ENCODE results near the gene DHRS2. TPM values are rescaled to one million over a fixed set of nuclear protein-coding genes. Genes with fewer than 3 reads are reported as not detected.
A peak's percentile ranks its signal among the peaks of the same experiment; 100 is the strongest.

Gene DHRS2
- total RNA-seq, 6 experiments from 2014 or later, result 0.53 to 12.3 (median 4.2) TPM

DNA sequence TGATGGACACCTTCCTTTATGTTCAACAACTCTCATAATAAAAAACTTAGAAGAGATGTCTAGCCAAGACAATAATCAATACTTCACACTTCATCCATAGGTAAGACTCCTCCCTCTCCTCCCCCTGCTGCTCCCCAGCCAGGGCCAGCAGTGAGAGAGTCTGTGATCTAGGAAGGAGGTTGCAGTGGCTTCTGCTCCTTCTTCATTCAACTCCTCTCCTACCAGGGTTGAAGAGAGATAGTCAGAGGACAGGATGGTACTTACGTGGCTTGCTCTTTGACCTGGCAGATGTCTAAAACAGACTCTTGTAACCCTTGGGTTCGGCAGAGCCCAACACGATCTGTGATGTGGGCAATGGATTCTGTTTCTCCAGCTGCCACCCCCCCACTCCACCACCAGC, 31.0 kb downstream of the DHRS2 start:
- intact Hi-C loops (cut with DNase I), result no loop called here
- DNase-seq, result no peak
- TF ChIP-seq, protein P1, sequence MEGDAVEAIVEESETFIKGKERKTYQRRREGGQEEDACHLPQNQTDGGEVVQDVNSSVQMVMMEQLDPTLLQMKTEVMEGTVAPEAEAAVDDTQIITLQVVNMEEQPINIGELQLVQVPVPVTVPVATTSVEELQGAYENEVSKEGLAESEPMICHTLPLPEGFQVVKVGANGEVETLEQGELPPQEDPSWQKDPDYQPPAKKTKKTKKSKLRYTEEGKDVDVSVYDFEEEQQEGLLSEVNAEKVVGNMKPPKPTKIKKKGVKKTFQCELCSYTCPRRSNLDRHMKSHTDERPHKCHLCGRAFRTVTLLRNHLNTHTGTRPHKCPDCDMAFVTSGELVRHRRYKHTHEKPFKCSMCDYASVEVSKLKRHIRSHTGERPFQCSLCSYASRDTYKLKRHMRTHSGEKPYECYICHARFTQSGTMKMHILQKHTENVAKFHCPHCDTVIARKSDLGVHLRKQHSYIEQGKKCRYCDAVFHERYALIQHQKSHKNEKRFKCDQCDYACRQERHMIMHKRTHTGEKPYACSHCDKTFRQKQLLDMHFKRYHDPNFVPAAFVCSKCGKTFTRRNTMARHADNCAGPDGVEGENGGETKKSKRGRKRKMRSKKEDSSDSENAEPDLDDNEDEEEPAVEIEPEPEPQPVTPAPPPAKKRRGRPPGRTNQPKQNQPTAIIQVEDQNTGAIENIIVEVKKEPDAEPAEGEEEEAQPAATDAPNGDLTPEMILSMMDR (IDR thresholded peaks at IDR 0.05), result no peak
- TF ChIP-seq POLR2A (IDR thresholded peaks at IDR 0.05), result no peak
- peak in 2 of 4 donors; percentile 28 to 29 for ATAC-seq
- Histone ChIP-seq H3K27me3 (no peaks in the 10 kb centered on the region), H3K4me3 (no peak overlapping the region), H3K27ac (no peak overlapping the region), H3K4me1 (no peaks in the 10 kb centered on the region), H3K36me3 (no peaks in the 10 kb centered on the region), H3K9me3 (no peaks in the 10 kb centered on the region)
- WGBS (ENCODE audit: insufficient coverage, low coverage, low lambda C conversion rate, missing lambda C conversion rate), result 50% methylated on average over 3 of the region's 3 CpGs

DNA sequence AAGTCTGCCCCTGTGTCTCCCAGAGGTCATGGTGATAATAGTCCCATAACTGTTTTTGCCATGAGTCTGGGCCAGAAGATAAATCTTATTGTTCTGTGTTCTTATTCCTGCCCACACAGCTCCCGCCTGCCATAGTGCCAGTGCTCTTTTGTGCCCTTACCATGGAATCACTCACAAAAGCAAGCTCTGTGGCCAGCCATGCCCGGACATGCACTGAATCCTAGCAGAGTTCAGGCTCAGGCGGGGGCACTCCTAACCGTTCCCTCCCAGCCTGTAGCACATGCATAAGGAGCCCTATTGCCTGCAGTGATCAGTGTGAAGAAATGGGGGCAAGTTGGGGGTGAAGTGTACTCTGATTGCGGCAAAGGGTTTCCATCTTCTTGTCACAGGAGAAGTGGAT, 33.3 kb downstream of the DHRS2 start:
- no peaks in the 10 kb centered on the region for H3K9me3 ChIP-seq
- TF ChIP-seq POLR2A (IDR thresholded peaks at IDR 0.05), result no peak
- TF ChIP-seq, protein P1 (IDR thresholded peaks at IDR 0.05), result no peak
- 88% methylated on average over 5 of the region's 5 CpGs for WGBS (ENCODE audit: insufficient coverage, low coverage, low lambda C conversion rate, missing lambda C conversion rate)

DNA sequence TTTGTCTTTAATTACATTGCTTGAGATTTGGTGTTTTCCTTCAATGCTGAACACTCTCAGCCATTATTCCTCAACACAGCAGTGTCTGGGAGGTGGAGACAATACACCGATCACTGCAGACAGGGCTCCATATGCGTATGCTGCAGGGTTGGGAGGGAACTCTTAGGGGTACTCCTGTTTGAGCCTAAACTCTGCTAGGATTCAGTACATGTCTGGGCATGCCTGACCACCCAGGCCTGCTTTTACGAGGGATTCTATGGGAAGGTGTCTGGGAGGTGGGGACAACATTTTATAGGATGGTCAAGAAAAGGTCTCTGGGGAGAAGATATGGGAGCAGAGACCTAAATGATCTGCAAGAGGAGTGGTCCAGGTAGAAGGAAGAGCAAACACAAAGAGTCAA, 34.3 kb downstream of the DHRS2 start:
- WGBS (ENCODE audit: insufficient coverage, low coverage, low lambda C conversion rate, missing lambda C conversion rate), result 94% methylated on average over 3 of the region's 3 CpGs
- Histone ChIP-seq H3K27ac (no peak overlapping the region), H3K27me3 (no peaks in the 10 kb centered on the region), H3K4me1 (no peaks in the 10 kb centered on the region), H3K9me3 (no peaks in the 10 kb centered on the region), H3K4me3 (no peak overlapping the region), H3K36me3 (no peaks in the 10 kb centered on the region)
- intact Hi-C loops (cut with DNase I), result no loop called here
- no peak for ATAC-seq
- DNase-seq, result no peak
- TF ChIP-seq POLR2A (IDR thresholded peaks at IDR 0.05), result no peak

More for the DNA sequence above, 33.3 kb downstream of the DHRS2 start:
- no peak overlapping the region for H3K27ac ChIP-seq
- H3K4me1 ChIP-seq, result no peaks in the 10 kb centered on the region
- DNase-seq (no peak), ATAC-seq (no peak)
- H3K36me3 ChIP-seq, result no peaks in the 10 kb centered on the region
- intact Hi-C loops (cut with DNase I), result no loop called here
- no peak overlapping the region for H3K4me3 ChIP-seq
- H3K27me3 ChIP-seq, result no peaks in the 10 kb centered on the region

DNA sequence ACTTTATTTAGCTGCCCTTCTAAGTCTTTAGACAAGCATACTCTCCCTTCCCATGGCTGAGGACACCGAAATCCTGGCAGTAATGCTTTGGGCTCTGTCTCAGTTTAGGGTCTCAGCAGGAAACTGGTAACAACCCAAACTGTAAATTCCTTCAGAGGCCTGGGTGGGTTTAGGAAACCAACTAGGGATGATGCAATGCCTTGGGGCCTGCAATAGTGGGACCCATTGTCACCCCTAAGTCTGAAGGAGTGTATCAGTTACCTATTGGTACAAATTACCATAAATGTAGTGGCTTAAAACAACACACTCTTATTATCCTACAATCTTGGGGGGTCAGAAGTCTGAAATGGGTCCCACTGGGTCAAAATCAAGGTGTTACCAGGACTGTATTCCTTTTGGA, 36.0 kb downstream of the DHRS2 start:
- DNase-seq (no peak), ATAC-seq (no peak)
- Histone ChIP-seq H3K4me3 (no peak overlapping the region), H3K27ac (no peak overlapping the region), H3K4me1 (no peaks in the 10 kb centered on the region), H3K36me3 (no peaks in the 10 kb centered on the region), H3K9me3 (no peaks in the 10 kb centered on the region), H3K27me3 (no peaks in the 10 kb centered on the region)
- 89% methylated on average over 1 of the region's 1 CpG for WGBS (ENCODE audit: insufficient coverage, low coverage, low lambda C conversion rate, missing lambda C conversion rate)
- TF ChIP-seq POLR2A (IDR thresholded peaks at IDR 0.05), result no peak
- TF ChIP-seq, protein P1 (IDR thresholded peaks at IDR 0.05), result no peak
- intact Hi-C loops (cut with DNase I), result no loop called here

DNA sequence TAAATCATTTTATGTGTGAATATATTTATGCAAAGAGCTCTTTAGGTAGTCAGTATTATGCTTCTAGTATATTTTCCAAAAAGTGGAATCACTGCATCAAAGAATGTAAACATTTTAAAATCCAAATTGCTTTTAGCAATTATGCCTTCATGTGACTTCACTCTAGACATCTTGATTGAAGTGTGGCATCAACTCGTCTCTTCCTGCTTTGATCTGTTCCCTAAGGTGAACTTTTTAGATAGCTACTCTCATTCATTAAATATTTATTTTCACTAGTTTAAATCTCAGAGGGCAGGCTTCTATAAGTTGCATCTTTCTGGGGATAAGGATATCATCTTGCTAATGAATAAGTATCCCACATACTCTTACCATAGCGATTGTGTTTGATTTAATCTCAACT, 39.2 kb downstream of the DHRS2 start:
- TF ChIP-seq POLR2A (IDR thresholded peaks at IDR 0.05), result no peak
- TF ChIP-seq, protein P1 (IDR thresholded peaks at IDR 0.05), result no peak
- DNase-seq (no peak), ATAC-seq (no peak)
- no peaks in the 10 kb centered on the region for H3K27me3 ChIP-seq
- no peak overlapping the region for H3K27ac ChIP-seq
- intact Hi-C loops (cut with DNase I), result no loop called here
- H3K4me1 ChIP-seq, result no peaks in the 10 kb centered on the region
- 41% methylated on average over 2 of the region's 2 CpGs for WGBS (ENCODE audit: insufficient coverage, low coverage, low lambda C conversion rate, missing lambda C conversion rate)
- no peak overlapping the region for H3K4me3 ChIP-seq
- H3K36me3 ChIP-seq, result no peaks in the 10 kb centered on the region
- no peaks in the 10 kb centered on the region for H3K9me3 ChIP-seq

Data from right lobe of liver (tissue), 6 donors.